NCI-H345 treated with DMSO at 0.1 percent for 48 hours (cell line): ENCODE measurements around the gene CCKAR.

Experiments
- DNase-seq: peaks from one replicate; lab custom pipeline; 2025; ENCODE audit not compliant: unreplicated experiment; lab: John Stamatoyannopoulos, UW

Gene CCKAR

DNA sequence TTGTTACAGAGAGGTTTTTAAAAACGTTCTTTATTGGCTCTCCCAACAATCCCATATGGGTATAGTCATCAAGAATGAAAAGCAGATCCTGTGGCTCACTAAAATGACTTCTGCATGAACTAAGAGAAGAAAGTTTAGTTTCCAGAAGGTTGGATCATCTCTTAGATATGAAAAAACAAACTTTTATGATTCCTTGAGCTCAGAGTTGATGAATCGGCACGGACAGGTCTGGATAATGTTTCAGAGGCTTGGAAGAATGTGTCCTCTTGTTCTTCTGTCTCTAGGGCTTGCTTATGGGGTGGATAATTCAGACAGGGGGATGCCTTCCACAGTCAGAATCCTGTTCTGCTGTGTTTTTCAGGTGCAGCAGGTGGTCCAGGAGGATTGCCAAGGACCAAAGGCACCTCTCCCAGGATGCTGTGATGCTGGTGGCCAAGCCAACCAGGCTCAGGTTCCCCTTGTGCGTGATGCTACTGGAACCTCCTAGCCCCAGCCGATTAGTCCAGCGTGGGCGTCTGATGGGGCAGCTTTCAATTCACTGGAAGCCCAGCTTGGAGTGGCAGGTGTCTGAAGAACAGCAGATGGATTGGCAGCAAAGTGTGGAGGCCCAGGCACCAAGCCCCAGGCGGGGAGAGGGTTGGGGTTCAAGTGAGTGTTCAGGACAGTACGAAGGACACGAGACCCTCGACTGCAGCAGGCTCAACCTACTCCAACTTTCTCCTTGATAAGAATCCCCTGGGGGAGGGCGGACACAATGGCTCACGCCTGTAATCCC lies 30.3 kb downstream of the CCKAR start:
- no peak for DNase-seq

DNA sequence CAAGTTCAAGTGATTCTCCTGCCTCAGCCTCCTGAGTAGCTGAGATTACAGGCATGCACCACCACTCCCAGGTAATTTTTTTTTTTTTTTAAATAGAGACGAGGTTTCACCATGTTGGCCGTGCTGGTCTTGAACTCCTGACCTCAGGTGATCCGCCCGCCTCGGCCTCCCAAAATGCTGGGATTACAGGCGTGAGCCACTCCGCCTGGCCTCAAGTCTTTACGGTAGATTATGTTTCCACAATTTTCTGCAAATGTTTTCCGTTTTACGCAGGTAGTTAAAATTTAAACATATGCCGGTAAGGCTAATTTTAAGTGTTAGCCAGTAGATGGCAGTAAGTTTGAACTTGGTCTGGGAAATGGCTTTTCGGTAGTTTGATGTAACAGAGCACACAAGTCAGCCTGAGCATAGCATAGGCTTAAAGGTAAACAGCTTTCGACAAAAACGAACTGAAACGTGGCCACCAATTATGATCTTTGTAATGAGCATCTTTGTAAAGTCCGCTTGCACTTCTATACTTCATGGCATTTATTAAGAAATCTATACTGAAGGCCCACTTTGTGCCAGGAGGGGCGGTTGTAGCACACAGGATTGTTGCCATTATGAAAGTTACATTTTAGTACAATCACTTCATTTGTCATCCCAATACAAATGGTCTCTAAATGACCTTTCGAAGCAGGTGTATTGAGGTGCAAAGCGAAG lies 31.1 kb downstream of the CCKAR start:
- peak; percentile 2 for DNase-seq

DNA sequence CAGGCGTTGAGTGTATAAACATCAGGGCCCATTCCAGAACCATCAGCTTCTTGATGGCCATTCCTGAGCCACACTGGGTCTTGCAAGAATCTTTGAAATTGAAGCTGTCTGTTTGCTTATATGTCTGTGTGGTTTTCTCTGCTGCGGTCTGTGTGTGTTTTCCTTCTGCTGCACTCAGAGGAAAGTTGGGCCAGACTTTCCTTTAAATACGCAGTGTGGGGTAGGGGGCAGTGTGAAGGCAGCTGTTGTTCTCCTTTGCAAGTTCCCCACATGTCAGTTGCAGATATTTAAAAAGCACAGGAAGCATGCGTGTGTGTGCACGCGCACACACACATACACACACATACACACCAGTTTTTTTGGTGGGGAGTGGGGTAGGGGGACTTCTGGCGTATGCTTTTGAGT lies 32.1 kb downstream of the CCKAR start:
- DNase-seq = no peak

DNA sequence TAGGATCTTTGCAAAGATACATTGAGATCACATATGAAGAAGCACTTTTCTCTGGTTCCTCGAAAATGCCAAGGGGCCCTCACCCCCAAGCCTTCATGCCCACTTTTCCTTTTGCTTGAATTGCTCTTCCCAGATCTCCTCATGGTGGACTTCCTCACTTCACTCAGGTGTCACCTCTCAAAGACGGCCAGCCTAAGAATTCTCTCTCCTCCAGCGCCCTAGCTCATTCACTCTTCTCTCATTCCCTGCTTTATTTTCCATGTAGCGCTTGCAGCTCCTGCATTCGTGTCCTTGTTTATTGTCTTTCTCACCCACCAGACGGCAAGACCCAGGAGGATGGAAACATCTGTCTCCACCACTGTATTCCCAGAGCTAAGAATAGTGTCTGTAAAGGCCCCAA lies 32.9 kb downstream of the CCKAR start:
- no peak for DNase-seq

DNA sequence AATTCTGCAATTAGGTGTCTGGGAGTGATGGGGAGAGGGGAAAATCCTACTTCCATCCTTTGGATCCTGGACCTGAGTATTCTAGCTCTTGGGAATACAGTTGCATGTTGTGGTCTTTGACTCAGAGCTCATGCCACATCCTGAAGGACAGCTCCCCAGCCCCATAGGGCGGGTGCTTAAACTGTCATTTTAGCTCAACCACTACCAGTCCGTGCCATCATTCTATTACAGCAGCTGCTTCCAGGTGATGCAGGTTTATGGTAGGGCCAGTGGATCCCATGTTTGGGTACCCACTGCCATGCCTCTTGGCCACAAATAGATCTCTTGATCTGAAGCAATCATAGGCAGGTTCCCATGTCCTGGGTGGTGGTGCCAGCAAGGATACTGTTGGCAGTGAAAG lies 34.7 kb downstream of the CCKAR start:
- no peak for DNase-seq

DNA sequence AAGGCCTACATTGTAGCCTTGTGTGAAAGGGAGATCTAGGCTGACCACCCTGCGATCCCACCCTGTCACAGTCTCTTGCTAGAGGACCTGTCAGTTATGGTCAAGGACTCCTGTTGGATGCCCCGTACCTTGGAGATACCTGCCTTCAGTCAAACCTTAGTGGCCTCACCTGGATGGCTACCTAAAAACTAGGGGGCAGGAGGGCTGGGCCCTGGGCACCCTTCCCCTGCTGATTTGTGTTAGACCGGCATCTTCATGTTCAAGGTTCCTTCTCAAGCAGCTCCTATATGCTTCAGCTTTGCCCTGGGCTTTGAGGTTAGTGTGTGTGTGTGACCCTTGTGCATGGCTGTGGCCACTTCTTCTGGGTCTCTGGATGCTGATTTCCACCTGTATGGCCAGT lies 35.3 kb downstream of the CCKAR start:
- DNase-seq = no peak

DNA sequence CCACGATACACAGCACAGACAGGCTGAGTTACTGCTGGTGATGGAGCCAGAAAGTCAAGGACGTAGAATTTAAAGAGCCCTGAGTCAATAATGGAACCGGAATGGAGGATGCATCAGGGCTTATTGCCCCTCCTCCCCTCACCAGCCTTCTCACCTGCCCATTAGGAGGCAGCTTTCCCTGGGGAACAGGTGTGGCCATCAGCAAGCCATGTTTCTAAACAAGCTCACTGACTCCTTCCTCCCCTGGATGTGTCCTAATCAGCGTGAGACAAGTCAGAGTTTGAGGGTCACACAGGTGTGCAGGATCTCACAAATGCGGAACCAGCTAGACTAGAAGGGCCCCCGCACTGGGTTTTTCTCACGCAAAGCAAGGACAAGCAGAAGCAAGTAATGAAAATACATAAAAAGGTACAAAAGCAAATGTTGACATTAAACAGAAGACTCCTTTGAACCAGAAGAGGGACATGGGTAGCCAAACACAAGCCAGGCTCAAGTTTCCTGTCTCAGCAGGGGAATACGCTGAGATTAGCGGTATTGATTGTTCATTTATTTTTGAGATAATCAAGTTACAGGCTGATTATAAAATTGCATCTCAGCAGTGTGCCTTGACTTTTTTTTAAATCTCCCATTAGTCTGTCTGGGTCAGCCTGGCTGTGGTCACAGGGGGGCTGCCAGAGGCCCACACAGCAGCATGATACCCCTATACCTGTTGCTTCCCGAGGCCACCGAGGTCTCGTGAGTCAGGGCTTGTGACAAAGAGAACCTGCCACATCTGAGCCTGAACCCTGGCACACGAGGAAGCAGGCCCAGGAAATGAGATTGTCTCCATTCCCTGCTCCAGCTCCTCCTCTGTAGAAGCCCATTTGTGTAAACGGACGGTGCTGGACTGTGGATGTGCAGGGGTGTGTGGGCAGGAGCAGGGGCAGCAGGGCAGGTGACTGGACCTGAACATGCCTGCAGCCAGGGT lies 37.4 kb downstream of the CCKAR start:
- DNase-seq = peak; percentile 72

DNA sequence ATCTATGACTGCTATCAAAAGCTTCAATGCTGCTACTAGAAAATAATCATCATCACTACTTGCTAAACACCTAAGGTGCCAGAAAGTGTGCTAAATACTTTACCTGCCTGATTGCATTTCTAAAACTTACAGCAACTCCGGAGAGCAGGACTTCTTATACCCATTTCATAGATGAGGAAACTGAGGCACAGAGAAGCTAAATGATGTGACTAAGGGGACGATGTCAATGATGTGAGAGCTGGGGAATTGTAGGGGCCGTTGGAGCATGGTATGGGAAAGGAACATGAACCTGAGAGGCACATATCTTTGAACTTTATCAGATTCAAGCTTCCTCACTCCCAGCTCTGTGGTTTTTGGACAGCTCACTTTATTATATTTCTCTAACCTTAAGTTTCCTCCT lies 38.7 kb downstream of the CCKAR start:
- DNase-seq = no peak

DNA sequence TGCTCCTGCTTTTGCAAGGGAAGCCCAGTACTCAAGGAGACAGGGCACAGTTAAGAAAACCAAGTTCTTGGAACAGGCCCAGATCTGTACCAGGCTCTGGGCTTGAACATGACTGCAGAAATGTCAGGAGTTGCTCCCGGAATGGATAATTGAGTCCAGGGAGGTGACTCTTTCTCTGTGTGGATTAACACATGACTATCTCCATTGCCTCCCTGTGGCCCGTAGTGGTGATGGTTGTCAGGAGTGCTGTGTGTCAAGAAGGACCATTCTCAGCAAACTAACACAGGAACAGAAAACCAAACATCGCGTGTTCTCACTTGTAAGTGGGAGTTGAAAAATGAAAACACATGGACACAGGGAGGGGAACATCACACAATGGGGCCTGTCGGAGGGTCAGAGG lies 39.9 kb downstream of the CCKAR start:
- no peak for DNase-seq

DNA sequence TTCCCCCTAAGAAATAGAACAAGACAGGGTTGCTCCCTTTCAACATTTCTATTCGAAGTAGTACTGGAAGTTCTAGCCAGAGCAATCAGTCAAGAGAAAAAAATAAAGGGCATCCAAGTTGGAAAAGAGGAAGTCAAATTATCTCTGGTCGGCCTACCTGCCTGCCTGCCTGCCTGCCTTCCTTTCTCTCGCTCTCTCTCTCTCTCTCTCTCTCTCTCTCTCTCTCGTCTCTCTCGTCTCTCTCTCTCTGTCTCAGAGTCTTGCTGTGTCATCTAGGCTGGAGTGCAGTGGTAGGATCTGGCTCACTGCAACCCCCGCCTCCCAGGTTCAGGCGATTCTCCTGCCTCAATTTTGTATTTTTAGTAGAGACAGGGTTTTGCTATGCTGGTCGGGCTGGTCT lies 42.9 kb downstream of the CCKAR start:
- no peak for DNase-seq

DNA sequence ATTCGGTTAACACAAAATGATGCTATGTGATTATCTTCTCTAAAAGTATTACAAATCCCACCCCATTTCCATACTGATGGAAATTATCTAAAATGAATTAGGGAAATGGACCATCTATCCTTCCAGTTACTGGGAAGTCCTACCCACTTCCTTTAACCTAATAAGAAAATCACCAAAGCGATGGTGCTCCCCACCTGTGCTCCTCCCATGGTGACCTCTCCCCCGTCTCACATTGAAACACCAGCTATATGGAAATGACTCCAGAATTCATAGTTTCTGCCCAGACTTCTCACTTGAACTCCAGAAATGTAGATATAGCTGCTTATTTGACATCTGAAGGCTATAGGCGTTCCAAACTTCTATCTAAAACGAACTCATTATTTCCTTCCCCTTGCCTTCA lies 48.5 kb downstream of the CCKAR start:
- no peak for DNase-seq

DNA sequence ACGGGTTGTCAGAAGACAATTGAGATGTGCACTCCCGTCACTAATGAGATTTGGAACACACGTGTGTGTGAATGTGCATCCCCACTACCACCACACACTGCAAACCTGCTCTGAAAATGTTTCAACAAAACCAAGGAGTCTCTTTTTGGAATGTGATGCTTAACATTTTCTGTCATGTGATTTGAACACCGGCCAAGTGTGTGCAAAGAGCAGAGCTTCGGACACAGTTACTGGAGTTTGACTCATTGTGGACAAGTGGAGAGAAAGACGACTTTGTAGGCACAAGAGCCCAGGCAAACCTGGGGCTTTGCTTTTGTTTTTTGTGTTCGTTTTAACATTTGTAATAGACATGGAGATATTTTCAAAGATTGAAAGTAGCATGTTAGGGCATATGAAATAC lies 49.2 kb downstream of the CCKAR start:
- no peak for DNase-seq

DNA sequence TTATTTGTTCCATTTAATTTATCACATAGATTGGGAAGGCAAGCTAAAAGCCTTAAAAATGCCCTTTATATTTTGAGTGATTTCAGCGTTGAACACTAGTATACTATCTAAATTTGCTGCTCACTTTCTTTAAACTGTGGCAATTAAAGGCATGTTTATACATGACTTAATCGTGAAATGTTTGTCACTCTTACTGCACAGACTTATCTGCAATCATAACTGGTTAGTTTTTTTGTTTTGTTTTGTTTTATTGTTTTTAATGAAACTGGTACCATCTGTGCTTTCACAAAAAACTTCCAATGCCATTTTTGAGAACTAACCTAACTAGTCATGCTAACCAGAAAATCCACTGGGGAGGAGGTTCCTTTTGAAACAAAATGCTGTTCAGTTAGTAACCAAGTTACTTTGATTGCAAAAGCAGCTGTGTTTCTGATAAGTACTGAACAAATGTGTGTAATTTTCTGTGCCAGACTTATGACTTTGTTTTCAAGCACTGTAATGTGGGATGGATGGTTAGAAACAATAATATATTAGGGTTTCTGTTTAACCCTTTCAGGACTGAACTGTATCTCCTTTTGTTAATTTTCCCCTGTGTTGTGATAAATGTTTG lies 56.1 kb downstream of the CCKAR start:
- no peak for DNase-seq

DNA sequence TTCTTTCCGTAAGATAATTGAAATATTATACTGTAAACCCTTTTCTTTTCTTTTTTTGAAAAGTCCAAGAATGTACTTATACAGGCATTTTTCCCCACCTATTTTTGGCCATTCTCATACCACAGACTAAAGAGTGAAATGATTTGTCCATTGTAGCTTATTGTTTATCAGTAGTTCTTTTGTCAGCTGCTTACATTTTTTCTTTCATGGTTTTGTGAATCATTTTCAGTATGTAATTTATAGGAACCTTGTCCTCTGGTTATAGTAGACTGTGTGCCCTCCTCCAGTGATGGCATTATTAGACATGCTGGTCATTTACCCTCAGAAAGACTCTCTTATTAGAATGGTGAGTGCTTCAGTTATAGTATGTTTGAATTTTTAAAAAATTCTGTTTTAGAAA lies 56.7 kb downstream of the CCKAR start:
- DNase-seq = no peak

DNA sequence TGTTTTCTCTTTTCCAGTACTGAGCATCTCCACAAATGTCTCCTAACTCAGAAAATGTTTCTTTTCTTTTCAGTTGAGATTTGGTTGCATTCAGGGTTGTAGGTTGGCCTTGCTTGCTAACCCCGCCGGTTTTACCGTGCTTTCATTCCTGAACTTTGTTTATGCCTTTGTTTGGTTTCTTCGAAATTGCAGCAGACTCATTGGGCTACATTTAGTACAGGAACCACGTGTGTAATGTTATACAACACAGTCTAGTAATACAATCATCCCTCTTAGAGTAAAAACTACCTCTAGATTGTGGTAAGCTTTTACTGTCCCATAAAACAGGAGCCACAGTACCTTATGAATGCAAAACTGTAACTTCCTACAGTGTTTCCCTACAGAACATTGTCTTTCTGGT lies 57.9 kb downstream of the CCKAR start:
- no peak for DNase-seq

DNA sequence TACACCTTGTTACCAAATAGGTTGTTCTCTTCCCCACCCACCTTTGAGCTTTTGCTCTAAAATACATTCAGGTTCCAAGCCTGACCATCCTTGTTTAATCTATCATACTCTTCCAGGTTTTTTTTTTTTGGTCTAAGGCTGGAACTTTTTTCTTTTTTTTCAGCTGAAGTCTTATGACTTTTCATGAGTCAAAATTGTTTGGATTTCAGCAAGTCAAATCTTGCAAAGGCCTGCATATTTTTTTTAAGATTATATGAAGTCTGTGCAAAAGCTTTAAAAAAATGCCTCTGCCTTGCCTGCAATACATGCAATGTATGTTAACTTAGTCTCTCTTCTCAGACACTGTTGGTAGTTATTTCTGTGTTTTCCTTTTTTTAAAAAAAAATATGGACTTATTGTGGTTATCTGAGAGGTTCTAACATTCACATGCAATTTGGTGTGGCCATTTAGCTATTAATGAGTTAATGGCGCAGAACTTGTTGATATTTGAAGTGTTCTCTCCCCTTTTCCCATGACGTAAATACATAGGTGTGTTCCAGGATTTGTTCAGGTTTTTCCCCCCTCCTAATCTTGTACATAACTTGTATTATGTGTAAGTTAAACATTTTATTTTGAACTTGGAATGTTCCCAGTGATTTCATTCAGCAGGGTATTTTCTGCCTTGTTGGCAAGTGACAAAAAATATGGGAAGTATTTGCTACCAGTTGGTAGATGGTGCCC lies 58.7 kb downstream of the CCKAR start:
- DNase-seq = no peak
